Measurements from ENCODE around the gene TRMT10B. TPM values are rescaled to one million over a fixed set of nuclear protein-coding genes. Genes with fewer than 3 reads are reported as not detected.

The TRMT10B gene
- total and polyA plus RNA-seq, 4 experiments from 2014 or later, result 11.2 to 27.4 (median 18.7) TPM

DNA sequence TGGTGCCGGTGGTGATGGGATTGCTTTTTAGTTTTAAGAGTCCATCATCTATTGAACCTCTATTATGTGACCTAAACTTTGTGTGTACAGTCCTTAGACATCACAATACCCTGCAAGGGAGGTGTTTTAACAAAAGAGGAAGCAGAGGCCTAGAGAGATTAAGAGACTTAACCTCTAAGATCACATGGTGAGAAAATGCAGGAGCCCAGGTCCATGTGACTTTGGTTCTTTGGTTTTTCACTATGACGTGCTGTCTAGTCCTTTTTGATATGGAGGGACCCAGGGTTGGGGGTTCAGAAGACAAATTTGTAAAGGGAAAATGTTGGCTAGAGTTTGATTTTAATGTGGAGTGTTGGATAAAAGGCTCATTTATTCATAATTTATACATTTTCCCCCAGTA is 34.1 kb upstream of the TRMT10B start:
- intact Hi-C loops (cut with micrococcal nuclease), result no loop called here
- DNase-seq, result no peak
- ChIA-PET POLR2A (ENCODE audit: partially characterized antibody) (no interaction called here), CTCF (ENCODE audit: partially characterized antibody) (no interaction called here)
- H3K27me3 Mint-ChIP-seq, result peaks cover 7 to 18% of the 10 kb centered on the region in 2 donors
- Histone ChIP-seq H3K9me3 (ENCODE audit: control insufficient read depth in 1 of 2, low read length in 2 of 2) (no peaks in the 10 kb centered on the region), H3K4me1 (ENCODE audit: insufficient read depth, low read length) (no peaks in the 10 kb centered on the region), H3K27me3 (ENCODE audit: insufficient read depth, low read length) (no peaks in the 10 kb centered on the region), H3K4me3 (ENCODE audit: low read length in 2 of 2) (no peak overlapping the region), H3K36me3 (ENCODE audit: insufficient read depth, low read length) (no peaks in the 10 kb centered on the region), H3K27ac (ENCODE audit: low read depth, low read length) (no peak overlapping the region)
- no peaks in the 10 kb centered on the region for H3K36me3 Mint-ChIP-seq
- no peak overlapping the region for H3K4me3 Mint-ChIP-seq
- no peaks in the 10 kb centered on the region for H3K4me1 Mint-ChIP-seq
- no peaks in the 10 kb centered on the region for H3K9me3 Mint-ChIP-seq
- H3K27ac Mint-ChIP-seq, result no peak overlapping the region

GRCh38 chr9:37727013-37727412 is 26.6 kb upstream of the TRMT10B start:
- no peak for DNase-seq
- H3K9me3 ChIP-seq (ENCODE audit: control insufficient read depth in 1 of 2, low read length in 2 of 2), result no peaks in the 10 kb centered on the region

GRCh38 chr9:37729499-37729898 is 24.1 kb upstream of the TRMT10B start:
- POLR2A ChIA-PET (ENCODE audit: partially characterized antibody), result no interaction called here
- Mint-ChIP-seq H3K27ac (no peak overlapping the region), H3K4me3 (no peak overlapping the region), H3K9me3 (peaks cover 0 to 2% (median 0%) of the 10 kb centered on the region in 8 donors), H3K4me1 (no peaks in the 10 kb centered on the region), H3K27me3 (peaks cover 12 to 14% of the 10 kb centered on the region in 2 donors), H3K36me3 (no peaks in the 10 kb centered on the region)
- H3K9me3 ChIP-seq (ENCODE audit: control insufficient read depth in 1 of 2, low read length in 2 of 2), result no peaks in the 10 kb centered on the region
- CTCF ChIA-PET (ENCODE audit: partially characterized antibody), result interaction anchor here (1.4 kb wide), 1 partner anchor 19 kb away, joined by 3 read pairs; no protein-coding TSS in a partner anchor
- DNase-seq, result no peak
- no peaks in the 10 kb centered on the region for H3K27me3 ChIP-seq (ENCODE audit: insufficient read depth, low read length)
- H3K4me1 ChIP-seq (ENCODE audit: insufficient read depth, low read length), result no peaks in the 10 kb centered on the region
- H3K4me3 ChIP-seq (ENCODE audit: low read length in 2 of 2), result no peak overlapping the region
- H3K36me3 ChIP-seq (ENCODE audit: insufficient read depth, low read length), result no peaks in the 10 kb centered on the region
- intact Hi-C loops (cut with micrococcal nuclease), result no loop called here
- no peak overlapping the region for H3K27ac ChIP-seq (ENCODE audit: low read depth, low read length)

More at GRCh38 chr9:37727013-37727412, 26.6 kb upstream of the TRMT10B start:
- ChIA-PET CTCF (ENCODE audit: partially characterized antibody) (no interaction called here), POLR2A (ENCODE audit: partially characterized antibody) (no interaction called here)
- Histone ChIP-seq H3K4me3 (ENCODE audit: low read length in 2 of 2) (no peak overlapping the region), H3K36me3 (ENCODE audit: insufficient read depth, low read length) (no peaks in the 10 kb centered on the region), H3K4me1 (ENCODE audit: insufficient read depth, low read length) (no peaks in the 10 kb centered on the region), H3K27ac (ENCODE audit: low read depth, low read length) (no peak overlapping the region), H3K27me3 (ENCODE audit: insufficient read depth, low read length) (no peaks in the 10 kb centered on the region)
- peaks cover 12 to 16% of the 10 kb centered on the region in 2 donors for H3K27me3 Mint-ChIP-seq
- intact Hi-C loops (cut with micrococcal nuclease), result no loop called here
- H3K27ac Mint-ChIP-seq, result no peak overlapping the region
- no peaks in the 10 kb centered on the region for H3K36me3 Mint-ChIP-seq
- H3K4me1 Mint-ChIP-seq, result no peaks in the 10 kb centered on the region
- H3K9me3 Mint-ChIP-seq, result peaks cover 0 to 2% (median 0%) of the 10 kb centered on the region in 8 donors
- no peak overlapping the region for H3K4me3 Mint-ChIP-seq

GRCh38 chr9:37730256-37730655 is 23.3 kb upstream of the TRMT10B start:
- H3K27ac ChIP-seq (ENCODE audit: low read depth, low read length), result no peak overlapping the region
- H3K4me3 ChIP-seq (ENCODE audit: low read length in 2 of 2), result no peak overlapping the region
- Mint-ChIP-seq H3K27ac (no peak overlapping the region), H3K27me3 (peaks cover 10 to 14% of the 10 kb centered on the region in 2 donors), H3K9me3 (peaks cover 0 to 2% (median 0%) of the 10 kb centered on the region in 8 donors), H3K4me3 (no peak overlapping the region), H3K4me1 (no peaks in the 10 kb centered on the region), H3K36me3 (no peaks in the 10 kb centered on the region)
- H3K4me1 ChIP-seq (ENCODE audit: insufficient read depth, low read length), result no peaks in the 10 kb centered on the region
- intact Hi-C loops (cut with micrococcal nuclease), result no loop called here
- no peaks in the 10 kb centered on the region for H3K27me3 ChIP-seq (ENCODE audit: insufficient read depth, low read length)
- H3K9me3 ChIP-seq (ENCODE audit: control insufficient read depth in 1 of 2, low read length in 2 of 2), result no peaks in the 10 kb centered on the region
- CTCF ChIA-PET (ENCODE audit: partially characterized antibody), result interaction anchor here (1.4 kb wide), 1 partner anchor 18 kb away, joined by 3 read pairs; no protein-coding TSS in a partner anchor
- POLR2A ChIA-PET (ENCODE audit: partially characterized antibody), result no interaction called here
- DNase-seq, result no peak
- no peaks in the 10 kb centered on the region for H3K36me3 ChIP-seq (ENCODE audit: insufficient read depth, low read length)

DNA sequence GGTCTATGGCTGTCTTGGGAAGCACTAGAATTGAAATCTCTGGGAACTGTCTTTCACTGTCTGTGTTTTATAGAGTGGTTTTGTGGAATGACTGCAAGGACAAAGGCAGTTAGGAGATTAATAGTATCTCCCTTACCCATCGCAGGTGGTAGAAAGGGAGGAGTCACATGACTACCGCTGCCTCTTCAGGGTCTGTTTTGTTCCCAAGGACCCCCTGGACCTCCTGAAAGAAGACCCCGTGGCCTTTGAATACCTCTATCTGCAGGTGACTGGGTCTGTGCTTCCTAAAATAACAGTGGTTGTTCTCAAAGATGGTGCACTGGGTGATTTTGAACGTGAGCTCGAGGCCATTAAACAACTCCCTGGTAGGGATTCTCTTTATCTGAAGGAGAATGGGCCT is 22.8 kb upstream of the TRMT10B start:
- POLR2A ChIA-PET (ENCODE audit: partially characterized antibody), result no interaction called here
- Mint-ChIP-seq H3K9me3 (peaks cover 0 to 2% (median 0%) of the 10 kb centered on the region in 8 donors), H3K4me3 (no peak overlapping the region), H3K27me3 (peaks cover 10 to 15% of the 10 kb centered on the region in 2 donors), H3K36me3 (no peaks in the 10 kb centered on the region), H3K4me1 (no peaks in the 10 kb centered on the region), H3K27ac (no peak overlapping the region)
- no peaks in the 10 kb centered on the region for H3K36me3 ChIP-seq (ENCODE audit: insufficient read depth, low read length)
- no peak overlapping the region for H3K4me3 ChIP-seq (ENCODE audit: low read length in 2 of 2)
- DNase-seq, result no peak
- no peaks in the 10 kb centered on the region for H3K27me3 ChIP-seq (ENCODE audit: insufficient read depth, low read length)
- no peaks in the 10 kb centered on the region for H3K9me3 ChIP-seq (ENCODE audit: control insufficient read depth in 1 of 2, low read length in 2 of 2)
- CTCF ChIA-PET (ENCODE audit: partially characterized antibody), result interaction anchor here (1.4 kb wide), 1 partner anchor 17 kb away, joined by 3 read pairs; no protein-coding TSS in a partner anchor
- H3K27ac ChIP-seq (ENCODE audit: low read depth, low read length), result no peak overlapping the region
- H3K4me1 ChIP-seq (ENCODE audit: insufficient read depth, low read length), result no peaks in the 10 kb centered on the region
- intact Hi-C loops (cut with micrococcal nuclease), result no loop called here

DNA sequence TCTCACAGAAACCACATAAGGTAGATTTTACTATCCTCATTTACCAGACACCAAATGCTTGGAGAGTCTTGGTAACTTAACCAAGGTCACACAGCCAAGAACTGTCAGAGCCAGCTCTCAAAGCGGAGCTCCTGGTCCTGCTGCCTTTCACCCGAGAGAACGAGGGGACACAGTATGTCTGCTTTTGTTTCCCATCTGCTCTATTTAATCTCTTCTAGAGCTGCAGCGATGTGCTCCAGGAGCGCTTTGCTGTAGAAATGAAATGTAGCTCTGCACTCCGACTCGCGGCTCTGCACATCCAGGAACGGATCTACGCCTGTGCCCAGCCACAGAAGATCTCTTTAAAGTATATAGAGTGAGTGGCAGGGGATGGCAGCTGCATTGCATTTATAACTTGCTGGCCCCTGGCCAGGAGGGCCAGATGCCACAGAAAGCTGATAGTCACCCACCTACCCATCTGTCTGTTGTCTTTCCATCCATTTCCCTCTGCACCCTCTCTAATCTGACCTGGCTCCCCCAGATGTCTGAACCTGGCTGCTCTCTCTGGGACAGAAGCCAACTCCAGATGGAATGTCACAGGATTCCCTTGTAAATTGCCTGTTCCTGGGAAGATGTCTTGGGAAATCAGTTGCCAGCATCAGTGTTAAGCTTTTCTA is 21.4 kb upstream of the TRMT10B start:
- Histone ChIP-seq H3K9me3 (ENCODE audit: control insufficient read depth in 1 of 2, low read length in 2 of 2) (no peaks in the 10 kb centered on the region), H3K4me3 (ENCODE audit: low read length in 2 of 2) (no peak overlapping the region), H3K27ac (ENCODE audit: low read depth, low read length) (no peak overlapping the region), H3K4me1 (ENCODE audit: insufficient read depth, low read length) (no peaks in the 10 kb centered on the region), H3K27me3 (ENCODE audit: insufficient read depth, low read length) (no peaks in the 10 kb centered on the region), H3K36me3 (ENCODE audit: insufficient read depth, low read length) (no peaks in the 10 kb centered on the region)
- H3K4me1 Mint-ChIP-seq, result no peaks in the 10 kb centered on the region
- ChIA-PET CTCF (ENCODE audit: partially characterized antibody) (no interaction called here), POLR2A (ENCODE audit: partially characterized antibody) (no interaction called here)
- no peak for DNase-seq
- peaks cover 5 to 11% of the 10 kb centered on the region in 2 donors for H3K27me3 Mint-ChIP-seq
- peaks cover 0 to 2% (median 0%) of the 10 kb centered on the region in 8 donors for H3K9me3 Mint-ChIP-seq
- H3K4me3 Mint-ChIP-seq, result no peak overlapping the region
- intact Hi-C loops (cut with micrococcal nuclease), result no loop called here
- no peaks in the 10 kb centered on the region for H3K36me3 Mint-ChIP-seq
- no peak overlapping the region for H3K27ac Mint-ChIP-seq

GRCh38 chr9:37732952-37733351 is 20.7 kb upstream of the TRMT10B start:
- intact Hi-C loops (cut with micrococcal nuclease), result no loop called here
- H3K27ac ChIP-seq (ENCODE audit: low read depth, low read length), result no peak overlapping the region
- Mint-ChIP-seq H3K9me3 (no peaks in the 10 kb centered on the region), H3K4me1 (no peaks in the 10 kb centered on the region), H3K27ac (no peak overlapping the region), H3K36me3 (no peaks in the 10 kb centered on the region), H3K4me3 (no peak overlapping the region), H3K27me3 (peaks cover 4 to 11% of the 10 kb centered on the region in 2 donors)
- no peaks in the 10 kb centered on the region for H3K9me3 ChIP-seq (ENCODE audit: control insufficient read depth in 1 of 2, low read length in 2 of 2)
- no peak overlapping the region for H3K4me3 ChIP-seq (ENCODE audit: low read length in 2 of 2)
- ChIA-PET CTCF (ENCODE audit: partially characterized antibody) (no interaction called here), POLR2A (ENCODE audit: partially characterized antibody) (no interaction called here)
- H3K4me1 ChIP-seq (ENCODE audit: insufficient read depth, low read length), result no peaks in the 10 kb centered on the region
- DNase-seq, result no peak
- no peaks in the 10 kb centered on the region for H3K36me3 ChIP-seq (ENCODE audit: insufficient read depth, low read length)
- H3K27me3 ChIP-seq (ENCODE audit: insufficient read depth, low read length), result no peaks in the 10 kb centered on the region

All from CD4-positive, alpha-beta memory T cell (primary cell).